Vagina (tissue), 2 donors: ENCODE data around the gene C17orf75.

Experiments
- POLR2A ChIP-seq, 2 donors: fragments of 450-650 bp; IDR thresholded peaks; one replicate each; pipeline ENCODE4 v1.6.1; 2017; ENCODE audit warnings: antibody characterized with exemption in 2 of 2, mild to moderate bottlenecking in 2 of 2, moderate library complexity in 2 of 2
- TF ChIP-seq, protein P1 (sequence below), 3 experiments: fragments of 450-650 bp in 2 of 3; fragments of 200-600 bp in 1 of 3; sonication (generic) in 1 of 3; IDR thresholded peaks; one replicate each; pipeline ENCODE4 v1.5.1; 2017 to 2019; ENCODE audit warnings: antibody characterized with exemption in 3 of 3, mild to moderate bottlenecking in 2 of 3, moderate library complexity in 2 of 3

DNA sequence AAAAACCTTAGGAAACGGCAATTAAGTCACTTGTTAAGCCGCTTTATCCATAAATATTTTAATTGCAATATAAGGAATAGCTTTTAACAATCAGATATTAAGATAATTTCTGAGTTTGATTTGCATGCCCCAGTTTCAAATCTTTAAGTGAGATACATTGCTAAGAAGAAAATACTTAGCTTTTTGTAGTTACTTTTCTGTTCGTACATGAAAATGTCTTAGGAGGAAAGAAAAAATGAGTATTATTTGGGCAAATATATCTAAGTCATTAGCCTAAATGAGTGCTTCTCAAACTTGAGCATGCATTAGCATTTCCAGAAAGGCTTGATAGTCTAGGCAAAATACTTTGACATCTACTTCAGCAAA lies 14.4 kb upstream of the C17orf75 start:
- TF ChIP-seq, protein P1, sequence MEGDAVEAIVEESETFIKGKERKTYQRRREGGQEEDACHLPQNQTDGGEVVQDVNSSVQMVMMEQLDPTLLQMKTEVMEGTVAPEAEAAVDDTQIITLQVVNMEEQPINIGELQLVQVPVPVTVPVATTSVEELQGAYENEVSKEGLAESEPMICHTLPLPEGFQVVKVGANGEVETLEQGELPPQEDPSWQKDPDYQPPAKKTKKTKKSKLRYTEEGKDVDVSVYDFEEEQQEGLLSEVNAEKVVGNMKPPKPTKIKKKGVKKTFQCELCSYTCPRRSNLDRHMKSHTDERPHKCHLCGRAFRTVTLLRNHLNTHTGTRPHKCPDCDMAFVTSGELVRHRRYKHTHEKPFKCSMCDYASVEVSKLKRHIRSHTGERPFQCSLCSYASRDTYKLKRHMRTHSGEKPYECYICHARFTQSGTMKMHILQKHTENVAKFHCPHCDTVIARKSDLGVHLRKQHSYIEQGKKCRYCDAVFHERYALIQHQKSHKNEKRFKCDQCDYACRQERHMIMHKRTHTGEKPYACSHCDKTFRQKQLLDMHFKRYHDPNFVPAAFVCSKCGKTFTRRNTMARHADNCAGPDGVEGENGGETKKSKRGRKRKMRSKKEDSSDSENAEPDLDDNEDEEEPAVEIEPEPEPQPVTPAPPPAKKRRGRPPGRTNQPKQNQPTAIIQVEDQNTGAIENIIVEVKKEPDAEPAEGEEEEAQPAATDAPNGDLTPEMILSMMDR (IDR thresholded peaks at IDR 0.05): no peak
- TF ChIP-seq POLR2A (IDR thresholded peaks at IDR 0.05): no peak
